ENCODE data around the gene TMEM182. TPM values are rescaled to one million over a fixed set of nuclear protein-coding genes. Genes with fewer than 3 reads are reported as not detected.

The TMEM182 gene
- total RNA-seq, result 4.9 and 6.1 TPM in 2 replicates

- DNase-seq (ENCODE audit: low read depth), result no peak
- Histone ChIP-seq H3K4me3 (ENCODE audit: low read depth, low read length) (no peak within 1 kb of the TSS), H3K36me3 (ENCODE audit: control insufficient read depth, insufficient read depth, low read length) (no peaks in the 10 kb centered on the region), H3K27me3 (ENCODE audit: control insufficient read depth, insufficient read depth, low read length) (no peaks in the 10 kb centered on the region)
- no peak for TF ChIP-seq CTCF (IDR thresholded peaks at IDR 0.05; ENCODE audit: insufficient read depth, low read length, severe bottlenecking)
- no peak for FAIRE-seq
Measured at GRCh38 chr2:102761763-102762162, at the start of gene TMEM182. TSS of gene TMEM182 (plus strand) at chr2:102762031. CDS start at chr2:102762218, 187 bp downstream.

- TF ChIP-seq CTCF (IDR thresholded peaks at IDR 0.05; ENCODE audit: insufficient read depth, low read length, severe bottlenecking), result no peak
- H3K27me3 ChIP-seq (ENCODE audit: control insufficient read depth, insufficient read depth, low read length), result no peaks in the 10 kb centered on the region
- FAIRE-seq (no peak), DNase-seq (ENCODE audit: low read depth) (peak; percentile 46)
- H3K4me3 ChIP-seq (ENCODE audit: low read depth, low read length), result no peak overlapping the region
- peaks cover 8% of the 10 kb centered on the region for H3K36me3 ChIP-seq (ENCODE audit: control insufficient read depth, insufficient read depth, low read length)
Measured at GRCh38 chr2:102717308-102718018, 44.4 kb upstream of the TMEM182 start.

GRCh38 chr2:102718387-102719316 lies 43.2 kb upstream of the TMEM182 start:
- no peak for FAIRE-seq
- H3K4me3 ChIP-seq (ENCODE audit: low read depth, low read length), result no peak overlapping the region
- peaks cover 8% of the 10 kb centered on the region for H3K36me3 ChIP-seq (ENCODE audit: control insufficient read depth, insufficient read depth, low read length)

GRCh38 chr2:102724016-102724490 lies 37.8 kb upstream of the TMEM182 start:
- no peak for TF ChIP-seq CTCF (IDR thresholded peaks at IDR 0.05; ENCODE audit: insufficient read depth, low read length, severe bottlenecking)
- H3K4me3 ChIP-seq (ENCODE audit: low read depth, low read length), result no peak overlapping the region
- no peaks in the 10 kb centered on the region for H3K27me3 ChIP-seq (ENCODE audit: control insufficient read depth, insufficient read depth, low read length)
- H3K36me3 ChIP-seq (ENCODE audit: control insufficient read depth, insufficient read depth, low read length), result peaks cover 4% of the 10 kb centered on the region
- FAIRE-seq (no peak), DNase-seq (ENCODE audit: low read depth) (no peak)

More at GRCh38 chr2:102718387-102719316, 43.2 kb upstream of the TMEM182 start:
- no peak for DNase-seq (ENCODE audit: low read depth)
- H3K27me3 ChIP-seq (ENCODE audit: control insufficient read depth, insufficient read depth, low read length), result no peaks in the 10 kb centered on the region
- TF ChIP-seq CTCF (IDR thresholded peaks at IDR 0.05; ENCODE audit: insufficient read depth, low read length, severe bottlenecking), result no peak

GRCh38 chr2:102724553-102724952 lies 37.3 kb upstream of the TMEM182 start:
- TF ChIP-seq CTCF (IDR thresholded peaks at IDR 0.05; ENCODE audit: insufficient read depth, low read length, severe bottlenecking), result no peak
- Histone ChIP-seq H3K36me3 (ENCODE audit: control insufficient read depth, insufficient read depth, low read length) (peaks cover 4% of the 10 kb centered on the region), H3K4me3 (ENCODE audit: low read depth, low read length) (no peak overlapping the region), H3K27me3 (ENCODE audit: control insufficient read depth, insufficient read depth, low read length) (no peaks in the 10 kb centered on the region)
- no peak for DNase-seq (ENCODE audit: low read depth)
- FAIRE-seq, result no peak
